ENCODE measurements around the gene CSRNP2.

Gene CSRNP2

GRCh38 chr12:51049525-51049924, 33.9 kb downstream of the CSRNP2 start:
- Histone ChIP-seq H3K9me2 (replicated peaks; ENCODE audit: insufficient read depth, low read length) (no peaks in the 10 kb centered on the region), H3K4me2 (ENCODE audit: low read depth, low read length) (peak overlapping the region; percentile 71), H3K9ac (ENCODE audit: low read length) (peak overlapping the region; percentile 86), H3K79me2 (ENCODE audit: low read length) (peaks cover 24% of the 10 kb centered on the region), H2AFZ (ENCODE audit: low read length) (no peak overlapping the region), H3K4me1 (ENCODE audit: low read length) (peaks cover 10% of the 10 kb centered on the region; the same call in 1 of the 2 replicates), H3F3A (ENCODE audit: insufficient read depth, low read length) (peaks cover 10% of the 10 kb centered on the region), H3K36me3 (replicated peaks; ENCODE audit: insufficient read depth, low read length) (peaks cover 3% of the 10 kb centered on the region; the same call in 1 of the 2 replicates), H3K4me3 (ENCODE audit: low read length) (peak overlapping the region; percentile 90), H3K9me3 (replicated peaks; ENCODE audit: insufficient read depth, low read length) (no peaks in the 10 kb centered on the region), H3K27ac (ENCODE audit: low read length) (peak overlapping the region; percentile 80; the same call in 1 of the 2 replicates), H3K27me3 (replicated peaks; ENCODE audit: insufficient read depth, low read length) (no peaks in the 10 kb centered on the region), H4K20me1 (ENCODE audit: insufficient read depth, low read length) (no peaks in the 10 kb centered on the region)
- TF ChIP-seq CTCF (IDR thresholded peaks at IDR 0.05; ENCODE audit: low read length) (no peak), EZH2phosphoT487 (IDR thresholded peaks at IDR 0.05; ENCODE audit: low read length) (no peak), EZH2 (optimal IDR thresholded peaks at IDR 0.05; ENCODE audit: low read depth, low read length) (no peak)
- no peak for DNase-seq

- Histone ChIP-seq H3K9ac (ENCODE audit: low read length) (peak overlapping the region; percentile 86), H3K9me3 (replicated peaks; ENCODE audit: insufficient read depth, low read length) (no peaks in the 10 kb centered on the region), H4K20me1 (ENCODE audit: insufficient read depth, low read length) (no peaks in the 10 kb centered on the region), H3K27ac (ENCODE audit: low read length) (peak overlapping the region; percentile 80), H3K4me1 (ENCODE audit: low read length) (peaks cover 10% of the 10 kb centered on the region; the same call in 1 of the 2 replicates), H3K79me2 (ENCODE audit: low read length) (peaks cover 24% of the 10 kb centered on the region), H2AFZ (ENCODE audit: low read length) (peak overlapping the region; percentile 77), H3K9me2 (replicated peaks; ENCODE audit: insufficient read depth, low read length) (no peaks in the 10 kb centered on the region), H3F3A (ENCODE audit: insufficient read depth, low read length) (peaks cover 10% of the 10 kb centered on the region), H3K4me2 (ENCODE audit: low read depth, low read length) (peak overlapping the region; percentile 71), H3K4me3 (ENCODE audit: low read length) (peak overlapping the region; percentile 90), H3K27me3 (replicated peaks; ENCODE audit: insufficient read depth, low read length) (no peaks in the 10 kb centered on the region), H3K36me3 (replicated peaks; ENCODE audit: insufficient read depth, low read length) (no peaks in the 10 kb centered on the region)
- TF ChIP-seq EZH2phosphoT487 (IDR thresholded peaks at IDR 0.05; ENCODE audit: low read length) (no peak), EZH2 (optimal IDR thresholded peaks at IDR 0.05; ENCODE audit: low read depth, low read length) (no peak), CTCF (IDR thresholded peaks at IDR 0.05; ENCODE audit: low read length) (no peak)
- peak; percentile 71 for DNase-seq
These were observed 34.6 kb downstream of the CSRNP2 start for GRCh38 chr12:51048661-51049251.

GRCh38 chr12:51047655-51048540, 35.5 kb downstream of the CSRNP2 start, which contains the start of gene LETMD1:
LETMD1 (plus strand) TSS chr12:51048327; CDS start chr12:51048357, 30 bp downstream.
- peak; percentile 98 for DNase-seq
- peak within 1 kb of the TSS; percentile 80 for H3K27ac ChIP-seq (ENCODE audit: low read length)
- no peaks in the 10 kb centered on the region for H3K9me2 ChIP-seq (replicated peaks; ENCODE audit: insufficient read depth, low read length)
- H3K4me2 ChIP-seq (ENCODE audit: low read depth, low read length): peak within 1 kb of the TSS; percentile 71
- H3K36me3 ChIP-seq (replicated peaks; ENCODE audit: insufficient read depth, low read length): no peaks in the 10 kb centered on the region
- peak within 1 kb of the TSS; percentile 86 for H3K9ac ChIP-seq (ENCODE audit: low read length)
- peaks cover 10% of the 10 kb centered on the region; the same call in 1 of the 2 replicates for H3K4me1 ChIP-seq (ENCODE audit: low read length)
- TF ChIP-seq EZH2phosphoT487 (IDR thresholded peaks at IDR 0.05; ENCODE audit: low read length) (no peak), CTCF (IDR thresholded peaks at IDR 0.05; ENCODE audit: low read length) (peak; percentile 93)
- H3F3A ChIP-seq (ENCODE audit: insufficient read depth, low read length): peaks cover 10% of the 10 kb centered on the region
- no peaks in the 10 kb centered on the region for H3K9me3 ChIP-seq (replicated peaks; ENCODE audit: insufficient read depth, low read length)
- H3K27me3 ChIP-seq (replicated peaks; ENCODE audit: insufficient read depth, low read length): no peaks in the 10 kb centered on the region
- no peaks in the 10 kb centered on the region for H4K20me1 ChIP-seq (ENCODE audit: insufficient read depth, low read length)
- H3K4me3 ChIP-seq (ENCODE audit: low read length): peak within 1 kb of the TSS; percentile 90
- peaks cover 24% of the 10 kb centered on the region for H3K79me2 ChIP-seq (ENCODE audit: low read length)
- H2AFZ ChIP-seq (ENCODE audit: low read length): peak within 1 kb of the TSS; percentile 77
